ENCODE measurements around the gene LIPN. TPM values are rescaled to one million over a fixed set of nuclear protein-coding genes. Genes with fewer than 3 reads are reported as not detected.

The LIPN gene
- total RNA-seq, 1 experiment from 2014 or later = not detected

- no peak overlapping the region for H3K4me3 ChIP-seq (ENCODE audit: low read depth, low read length, poor library complexity, severe bottlenecking)
- DNase-seq (ENCODE audit: low spot score) = peak; percentile 19
- no peaks in the 10 kb centered on the region for H3K27me3 ChIP-seq (replicated peaks; ENCODE audit: insufficient read depth, low read depth, low read length, poor library complexity)
- no peaks in the 10 kb centered on the region for H3K9me3 ChIP-seq (ENCODE audit: low read depth, low read length, poor library complexity, severe bottlenecking)
- TF ChIP-seq EZH2 (IDR thresholded peaks at IDR 0.05; ENCODE audit: borderline replicate concordance, low read depth, low read length, poor library complexity, severe bottlenecking) = no peak
- no peak for TF ChIP-seq CTCF (conservative IDR thresholded peaks at IDR 0.05; ENCODE audit: low read depth, low read length)
- no peak overlapping the region for H3K27ac ChIP-seq (ENCODE audit: low read depth, low read length, poor library complexity, severe bottlenecking)
- POLR2A ChIA-PET (ENCODE audit: low non-redundant PET) = no interaction called here
- CTCF ChIA-PET = no interaction called here
- no peaks in the 10 kb centered on the region for H3K36me3 ChIP-seq (ENCODE audit: insufficient read depth, low read length, poor library complexity, severe bottlenecking)
- BruUV-seq (replicated peaks) = no TSS peak
- H3K4me1 ChIP-seq (ENCODE audit: insufficient read depth, low read length, poor library complexity, severe bottlenecking) = no peaks in the 10 kb centered on the region
- intact Hi-C loops (cut with micrococcal nuclease; ENCODE audit: unreplicated experiment) = no loop called here
Observed at GRCh38 chr10:88754287-88754686, 5.5 kb upstream of the LIPN start.

- ChIA-PET POLR2A (ENCODE audit: low non-redundant PET) (no interaction called here), CTCF (no interaction called here)
- BruUV-seq (replicated peaks) = no TSS peak
- DNase-seq (ENCODE audit: low spot score) = no peak
- Histone ChIP-seq H3K9me3 (ENCODE audit: low read depth, low read length, poor library complexity, severe bottlenecking) (no peaks in the 10 kb centered on the region), H3K27ac (ENCODE audit: low read depth, low read length, poor library complexity, severe bottlenecking) (no peak overlapping the region), H3K4me1 (ENCODE audit: insufficient read depth, low read length, poor library complexity, severe bottlenecking) (no peaks in the 10 kb centered on the region), H3K36me3 (ENCODE audit: insufficient read depth, low read length, poor library complexity, severe bottlenecking) (no peaks in the 10 kb centered on the region), H3K27me3 (replicated peaks; ENCODE audit: insufficient read depth, low read depth, low read length, poor library complexity) (no peaks in the 10 kb centered on the region), H3K4me3 (ENCODE audit: low read depth, low read length, poor library complexity, severe bottlenecking) (no peak overlapping the region)
- TF ChIP-seq CTCF (conservative IDR thresholded peaks at IDR 0.05; ENCODE audit: low read depth, low read length) = no peak
- no peak for TF ChIP-seq EZH2 (IDR thresholded peaks at IDR 0.05; ENCODE audit: borderline replicate concordance, low read depth, low read length, poor library complexity, severe bottlenecking)
- intact Hi-C loops (cut with micrococcal nuclease; ENCODE audit: unreplicated experiment) = no loop called here
Observed at GRCh38 chr10:88755753-88756152, 4.1 kb upstream of the LIPN start.

GRCh38 chr10:88756660-88757059 is 3.2 kb upstream of the LIPN start:
- ChIA-PET POLR2A (ENCODE audit: low non-redundant PET) (no interaction called here), CTCF (no interaction called here)
- H3K27ac ChIP-seq (ENCODE audit: low read depth, low read length, poor library complexity, severe bottlenecking) = no peak overlapping the region
- H3K9me3 ChIP-seq (ENCODE audit: low read depth, low read length, poor library complexity, severe bottlenecking) = no peaks in the 10 kb centered on the region
- no peaks in the 10 kb centered on the region for H3K27me3 ChIP-seq (replicated peaks; ENCODE audit: insufficient read depth, low read depth, low read length, poor library complexity)
- no peaks in the 10 kb centered on the region for H3K36me3 ChIP-seq (ENCODE audit: insufficient read depth, low read length, poor library complexity, severe bottlenecking)
- intact Hi-C loops (cut with micrococcal nuclease; ENCODE audit: unreplicated experiment) = no loop called here
- no peak overlapping the region for H3K4me3 ChIP-seq (ENCODE audit: low read depth, low read length, poor library complexity, severe bottlenecking)
- TF ChIP-seq EZH2 (IDR thresholded peaks at IDR 0.05; ENCODE audit: borderline replicate concordance, low read depth, low read length, poor library complexity, severe bottlenecking) = no peak
- no peak for TF ChIP-seq CTCF (conservative IDR thresholded peaks at IDR 0.05; ENCODE audit: low read depth, low read length)
- DNase-seq (ENCODE audit: low spot score) = no peak
- H3K4me1 ChIP-seq (ENCODE audit: insufficient read depth, low read length, poor library complexity, severe bottlenecking) = no peaks in the 10 kb centered on the region
- no TSS peak for BruUV-seq (replicated peaks)
